ENCODE measurements around the gene ADARB2. TPM values are rescaled to one million over a fixed set of nuclear protein-coding genes. Genes with fewer than 3 reads are reported as not detected.
"Not testable (repeated sequence)": the region's sequence is repeated elsewhere in the genome, so short reads cannot be mapped to it uniquely, and the experiment has no call there.

Gene ADARB2
- total RNA-seq, 1 donor from 2014 or later: not detected

DNA sequence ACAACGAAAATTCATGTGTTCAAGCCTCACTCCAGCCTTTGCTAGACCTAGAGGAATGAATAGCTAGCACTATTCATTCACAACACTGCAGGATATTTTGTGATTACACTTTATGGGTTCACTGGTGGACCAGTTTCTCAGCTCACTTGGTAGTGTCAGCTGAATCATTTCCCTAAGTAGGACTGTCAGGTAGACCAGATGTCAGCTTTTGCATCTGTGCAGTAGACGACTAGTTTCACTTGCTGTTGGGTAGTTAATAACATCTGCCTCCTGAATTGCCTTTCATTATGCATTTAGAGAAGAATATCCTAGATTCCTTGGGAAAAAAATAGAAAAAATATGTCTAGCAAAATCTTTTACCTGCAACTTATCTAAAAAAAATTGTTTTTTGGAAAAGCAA lies 296.4 kb downstream of the ADARB2 start:
- Histone ChIP-seq H3K9me3 (no peaks in the 10 kb centered on the region), H3K36me3 (no peaks in the 10 kb centered on the region), H3K27ac (no peak overlapping the region), H3K27me3 (no peaks in the 10 kb centered on the region), H3K4me1 (no peaks in the 10 kb centered on the region), H3K4me3 (no peak overlapping the region)
- no peak for DNase-seq (ENCODE audit: low spot score in 2 of 2)
- intact Hi-C loops (cut with DNase I): no loop called here
- TF ChIP-seq, protein P1, sequence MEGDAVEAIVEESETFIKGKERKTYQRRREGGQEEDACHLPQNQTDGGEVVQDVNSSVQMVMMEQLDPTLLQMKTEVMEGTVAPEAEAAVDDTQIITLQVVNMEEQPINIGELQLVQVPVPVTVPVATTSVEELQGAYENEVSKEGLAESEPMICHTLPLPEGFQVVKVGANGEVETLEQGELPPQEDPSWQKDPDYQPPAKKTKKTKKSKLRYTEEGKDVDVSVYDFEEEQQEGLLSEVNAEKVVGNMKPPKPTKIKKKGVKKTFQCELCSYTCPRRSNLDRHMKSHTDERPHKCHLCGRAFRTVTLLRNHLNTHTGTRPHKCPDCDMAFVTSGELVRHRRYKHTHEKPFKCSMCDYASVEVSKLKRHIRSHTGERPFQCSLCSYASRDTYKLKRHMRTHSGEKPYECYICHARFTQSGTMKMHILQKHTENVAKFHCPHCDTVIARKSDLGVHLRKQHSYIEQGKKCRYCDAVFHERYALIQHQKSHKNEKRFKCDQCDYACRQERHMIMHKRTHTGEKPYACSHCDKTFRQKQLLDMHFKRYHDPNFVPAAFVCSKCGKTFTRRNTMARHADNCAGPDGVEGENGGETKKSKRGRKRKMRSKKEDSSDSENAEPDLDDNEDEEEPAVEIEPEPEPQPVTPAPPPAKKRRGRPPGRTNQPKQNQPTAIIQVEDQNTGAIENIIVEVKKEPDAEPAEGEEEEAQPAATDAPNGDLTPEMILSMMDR (IDR thresholded peaks at IDR 0.05): no peak

DNA sequence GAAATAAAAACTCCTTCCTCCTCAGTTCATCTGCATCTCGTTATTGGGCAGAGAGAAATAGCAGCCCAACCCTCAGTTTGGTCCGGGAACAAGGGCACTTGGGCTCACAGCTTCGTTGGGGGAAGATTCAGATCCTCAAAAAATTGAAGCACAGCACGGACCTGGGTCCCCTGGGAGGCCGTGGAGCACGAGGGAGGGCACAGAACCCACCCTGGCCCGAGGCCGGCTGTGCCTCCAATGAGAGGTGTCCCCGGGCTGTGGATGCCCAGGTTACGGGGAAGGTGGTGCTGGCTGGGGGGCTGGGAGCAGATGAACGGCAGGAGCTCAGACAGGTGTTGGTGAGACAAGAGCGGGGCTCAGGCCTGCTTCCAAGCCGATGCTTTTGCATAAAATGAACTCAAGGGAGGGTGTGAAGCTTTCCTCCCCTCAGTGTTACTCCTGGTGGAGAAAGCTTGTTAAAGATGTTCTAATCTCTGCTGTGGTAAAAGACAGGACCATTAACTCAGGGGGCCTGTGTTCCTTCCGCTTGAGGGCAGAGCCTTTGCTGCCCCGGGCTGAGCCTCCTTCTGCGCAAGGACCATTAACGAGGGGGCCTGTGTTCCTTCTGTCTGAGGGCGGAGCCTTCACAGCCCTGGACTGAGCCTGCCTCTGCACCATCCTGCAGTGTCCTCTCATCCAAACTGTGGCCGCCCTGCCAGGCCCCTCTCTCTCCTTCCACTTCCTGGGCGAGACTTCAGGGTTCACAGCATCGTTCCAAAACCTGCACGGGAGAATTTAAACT lies 302.2 kb downstream of the ADARB2 start:
- intact Hi-C loops (cut with DNase I): no loop called here
- Histone ChIP-seq H3K27me3 (no peaks in the 10 kb centered on the region), H3K4me3 (no peak overlapping the region)

DNA sequence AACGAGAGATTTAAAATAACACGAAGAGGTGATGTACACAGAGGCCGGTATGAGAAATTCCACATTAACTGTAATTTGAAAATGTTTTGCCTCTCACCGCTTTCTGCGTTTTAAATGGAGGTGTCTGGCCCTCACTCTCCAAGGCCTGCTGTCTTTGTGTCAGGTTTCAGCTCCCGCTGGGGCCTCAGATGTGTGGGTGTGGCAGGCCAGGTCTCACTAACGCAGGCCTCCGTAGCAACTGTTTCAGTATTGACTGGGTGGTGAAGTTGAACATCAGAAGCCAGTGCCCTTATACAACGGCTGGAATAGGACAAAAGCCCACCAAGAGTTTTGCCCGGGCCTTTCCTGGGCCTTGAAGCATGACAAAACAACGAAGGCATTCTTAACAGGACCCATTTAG lies 303.1 kb downstream of the ADARB2 start:
- H3K9me3 ChIP-seq: no peaks in the 10 kb centered on the region
- no peaks in the 10 kb centered on the region for H3K36me3 ChIP-seq
- TF ChIP-seq, protein P1 (IDR thresholded peaks at IDR 0.05): no peak
- no peak overlapping the region for H3K27ac ChIP-seq
- no peak for DNase-seq (ENCODE audit: low spot score in 2 of 2)
- no peaks in the 10 kb centered on the region for H3K27me3 ChIP-seq
- no peaks in the 10 kb centered on the region for H3K4me1 ChIP-seq
- H3K4me3 ChIP-seq: no peak overlapping the region
- intact Hi-C loops (cut with DNase I): no loop called here

More for the DNA sequence above, 302.2 kb downstream of the ADARB2 start:
- no peak overlapping the region for H3K27ac ChIP-seq
- H3K9me3 ChIP-seq: no peaks in the 10 kb centered on the region
- DNase-seq (ENCODE audit: low spot score in 2 of 2): no peak
- TF ChIP-seq, protein P1 (IDR thresholded peaks at IDR 0.05): no peak
- no peaks in the 10 kb centered on the region for H3K36me3 ChIP-seq
- H3K4me1 ChIP-seq: no peaks in the 10 kb centered on the region

DNA sequence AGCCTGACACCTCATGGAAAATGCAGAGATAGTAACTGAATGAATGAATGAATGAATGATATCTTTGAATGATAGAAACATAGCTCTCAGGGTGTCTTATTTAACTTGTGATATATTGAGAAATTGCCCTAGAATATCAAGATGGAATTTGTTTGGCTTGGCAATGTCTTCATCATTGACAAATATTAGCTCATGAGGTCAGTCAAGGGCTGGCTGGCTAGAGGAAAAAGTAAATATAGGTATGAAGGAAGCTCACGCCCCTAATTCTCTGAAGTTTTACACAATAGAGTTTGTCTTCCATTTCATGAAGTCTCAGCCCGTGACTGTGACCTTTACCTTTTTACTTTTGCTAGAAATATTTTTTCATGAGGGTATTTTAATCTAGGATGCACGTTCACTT lies 305.2 kb downstream of the ADARB2 start:
- H3K36me3 ChIP-seq: no peaks in the 10 kb centered on the region
- H3K27me3 ChIP-seq: no peaks in the 10 kb centered on the region
- no peaks in the 10 kb centered on the region for H3K9me3 ChIP-seq
- no peaks in the 10 kb centered on the region for H3K4me1 ChIP-seq
- TF ChIP-seq, protein P1 (IDR thresholded peaks at IDR 0.05): no peak
- no peak for DNase-seq (ENCODE audit: low spot score in 2 of 2)
- intact Hi-C loops (cut with DNase I): no loop called here
- H3K27ac ChIP-seq: no peak overlapping the region
- H3K4me3 ChIP-seq: no peak overlapping the region

DNA sequence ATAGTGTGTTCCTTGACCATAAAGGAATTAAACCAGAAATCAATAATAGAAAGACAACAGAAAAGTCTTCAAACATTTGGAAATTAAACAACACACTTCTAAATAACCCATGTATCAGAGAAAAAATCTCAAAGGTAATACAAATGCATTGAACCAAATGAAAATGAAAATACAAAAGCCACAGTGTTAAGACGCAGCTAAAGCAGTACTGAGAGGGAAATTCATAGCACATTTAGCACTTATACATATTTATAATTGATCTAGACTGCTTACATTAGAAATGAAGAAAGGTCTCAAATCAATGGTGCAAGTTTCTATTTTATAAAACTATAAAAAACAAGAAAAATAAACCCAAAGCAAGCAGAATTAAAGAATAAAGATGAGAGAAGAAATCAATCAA lies 306.1 kb downstream of the ADARB2 start:
- Histone ChIP-seq H3K36me3 (no peaks in the 10 kb centered on the region), H3K4me3 (no peak overlapping the region), H3K27ac (no peak overlapping the region), H3K4me1 (no peaks in the 10 kb centered on the region), H3K9me3 (no peaks in the 10 kb centered on the region), H3K27me3 (no peaks in the 10 kb centered on the region)
- intact Hi-C loops (cut with DNase I): no loop called here
- TF ChIP-seq, protein P1 (IDR thresholded peaks at IDR 0.05): no peak
- DNase-seq (ENCODE audit: low spot score in 2 of 2): no peak

DNA sequence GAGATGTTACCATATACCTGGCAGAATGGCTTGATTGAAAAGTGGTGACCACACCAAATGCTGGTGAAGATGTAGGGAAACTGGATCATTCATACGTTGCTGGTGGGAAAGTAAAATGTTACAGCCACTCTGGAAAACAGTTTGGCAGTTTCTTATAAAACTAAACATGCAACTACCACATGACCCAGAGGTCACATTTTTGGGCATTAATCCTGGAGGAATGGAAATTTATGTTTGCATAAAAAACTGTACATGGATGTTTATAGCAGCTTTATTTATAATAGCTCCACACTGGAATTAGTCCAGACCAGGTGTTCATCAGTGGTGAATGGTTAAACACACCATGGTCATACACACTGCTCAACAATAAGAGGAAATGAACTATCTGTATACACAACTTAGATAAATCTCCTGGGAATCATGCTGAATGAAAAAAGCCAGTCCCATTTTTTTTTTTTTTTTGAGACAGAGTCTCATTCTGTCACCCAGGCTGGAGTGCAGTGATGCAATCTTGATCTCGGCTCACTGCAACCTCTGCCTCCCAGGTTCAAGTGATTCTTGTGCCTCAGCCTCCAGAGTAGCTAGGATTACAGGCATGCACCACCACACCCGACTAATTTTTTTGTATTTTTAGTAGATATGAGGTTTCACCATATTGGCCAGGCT lies 309.7 kb downstream of the ADARB2 start:
- H3K9me3 ChIP-seq; intact Hi-C loops (cut with DNase I); H3K4me3 ChIP-seq; H3K27ac ChIP-seq; H3K27me3 ChIP-seq; H3K4me1 ChIP-seq; H3K36me3 ChIP-seq: not testable (repeated sequence)
- peak in 1 of 2 donors; percentile 4 for DNase-seq (ENCODE audit: low spot score in 2 of 2)

Data from ascending aorta (tissue), 2 donors.